ENCODE measurements around the gene LSAMP. TPM values are rescaled to one million over a fixed set of nuclear protein-coding genes. Genes with fewer than 3 reads are reported as not detected.

LSAMP gene
- total and polyA plus RNA-seq, 2 donors (not counting 3 experiments of a cell fraction or from before 2014, with no cell fraction given), result not detected

DNA sequence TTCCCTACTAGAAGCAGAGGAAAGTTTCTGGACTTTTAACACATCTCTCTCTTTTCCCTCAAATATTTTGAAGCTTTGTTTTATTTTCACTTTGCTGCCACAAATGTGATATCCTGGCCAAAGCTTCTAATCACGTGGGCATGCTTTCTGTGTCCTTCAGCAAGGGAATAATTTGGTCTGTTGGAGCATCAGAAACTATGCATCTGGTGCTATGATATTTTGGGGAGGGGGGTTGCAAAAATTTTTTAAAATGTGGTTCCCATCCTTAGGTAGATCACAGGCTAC is 567.7 kb downstream of the LSAMP start:
- H3K9me3 ChIP-seq (replicated peaks; ENCODE audit: control insufficient read depth, insufficient read depth, low read length), result no peaks in the 10 kb centered on the region
- H3K27ac ChIP-seq (ENCODE audit: insufficient read depth, low read depth, low read length), result no peak overlapping the region
- no peaks in the 10 kb centered on the region for H3K9me1 ChIP-seq (replicated peaks; ENCODE audit: control insufficient read depth, extremely low read depth, insufficient read depth, low read length)
- TF ChIP-seq MYC (IDR thresholded peaks at IDR 0.05; ENCODE audit: low read depth, low read length) (no peak), FOS (IDR thresholded peaks at IDR 0.05; ENCODE audit: borderline replicate concordance, insufficient read depth, low read length) (no peak), JUN (IDR thresholded peaks at IDR 0.05; ENCODE audit: borderline replicate concordance, insufficient read depth, insufficient read length, low read depth) (no peak), GATA2 (IDR thresholded peaks at IDR 0.05; ENCODE audit: insufficient read depth, insufficient read length, low read depth, low read length) (no peak), POLR2A (IDR thresholded peaks at IDR 0.05; ENCODE audit: low read depth, low read length) (no peak), EZH2 (IDR thresholded peaks at IDR 0.05; ENCODE audit: borderline replicate concordance, low read depth, low read length, severe bottlenecking) (no peak), CTCF (IDR thresholded peaks at IDR 0.05; ENCODE audit: extremely low read depth in 1 of 2, insufficient read depth in 1 of 2, low read depth in 1 of 2, low read length in 2 of 2) (no peak), POLR2AphosphoS5 (IDR thresholded peaks at IDR 0.05; ENCODE audit: insufficient read depth, low read depth, low read length) (no peak)
- TF ChIP-seq, protein P1, sequence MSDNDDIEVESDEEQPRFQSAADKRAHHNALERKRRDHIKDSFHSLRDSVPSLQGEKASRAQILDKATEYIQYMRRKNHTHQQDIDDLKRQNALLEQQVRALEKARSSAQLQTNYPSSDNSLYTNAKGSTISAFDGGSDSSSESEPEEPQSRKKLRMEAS (IDR thresholded peaks at IDR 0.05; ENCODE audit: insufficient read depth, insufficient read length), result no peak
- no peaks in the 10 kb centered on the region for H3K79me2 ChIP-seq (ENCODE audit: control insufficient read depth, insufficient read depth, low read length)
- no peak for FAIRE-seq
- H3K36me3 ChIP-seq (ENCODE audit: control insufficient read depth in 2 of 2, extremely low read depth in 1 of 2, insufficient read depth in 2 of 2, low read length in 2 of 2), result no peaks in the 10 kb centered on the region
- no peaks in the 10 kb centered on the region for H4K20me1 ChIP-seq (replicated peaks; ENCODE audit: control insufficient read depth, extremely low read depth, insufficient read depth, low read length)
- intact Hi-C loops (cut with micrococcal nuclease) (no loop called here), dilution Hi-C loops (cut with MboI; ENCODE audit: extremely low pct_ligation_motif_present, low sequenced_read_pairs) (no loop called here)
- H3K4me3 ChIP-seq (replicated peaks in 1 of 3; ENCODE audit: insufficient read depth in 1 of 3, low read depth in 1 of 3, low read length in 3 of 3), result no peak overlapping the region
- peak; percentile 1 for DNase-seq (ENCODE audit: low read depth, low spot score)
- ChIA-PET POLR2A (no interaction called here), CTCF (interaction anchor here (0.7 kb wide), 1 partner anchor 11 kb away, joined by 3 read pairs; no protein-coding TSS in a partner anchor)
- no peaks in the 10 kb centered on the region for H3K4me1 ChIP-seq (ENCODE audit: control insufficient read depth, extremely low read depth, insufficient read depth, low read length)
- no TSS peak for BruUV-seq (replicated peaks)
- no peak overlapping the region for H2AFZ ChIP-seq (ENCODE audit: low read depth, low read length)
- peak overlapping the region; percentile 47 for H3K4me2 ChIP-seq (ENCODE audit: insufficient read depth, low read length)
- H3K9ac ChIP-seq (replicated peaks; ENCODE audit: extremely low read depth, insufficient read depth, low read length), result no peak overlapping the region
- H3K27me3 ChIP-seq (ENCODE audit: control insufficient read depth in 2 of 2, insufficient read depth in 2 of 2, low read length in 2 of 2), result no peaks in the 10 kb centered on the region
